SKM-1 (cell line): Measurements from ENCODE around the gene LINC00632.
"Not testable (repeated sequence)": the region's sequence is repeated elsewhere in the genome, so short reads cannot be mapped to it uniquely, and the experiment has no call there.

ENCODE experiments used
- DNase-seq: peaks from one replicate; lab custom pipeline; 2025; ENCODE audit not compliant: unreplicated experiment; lab: John Stamatoyannopoulos, UW

Gene LINC00632

DNA sequence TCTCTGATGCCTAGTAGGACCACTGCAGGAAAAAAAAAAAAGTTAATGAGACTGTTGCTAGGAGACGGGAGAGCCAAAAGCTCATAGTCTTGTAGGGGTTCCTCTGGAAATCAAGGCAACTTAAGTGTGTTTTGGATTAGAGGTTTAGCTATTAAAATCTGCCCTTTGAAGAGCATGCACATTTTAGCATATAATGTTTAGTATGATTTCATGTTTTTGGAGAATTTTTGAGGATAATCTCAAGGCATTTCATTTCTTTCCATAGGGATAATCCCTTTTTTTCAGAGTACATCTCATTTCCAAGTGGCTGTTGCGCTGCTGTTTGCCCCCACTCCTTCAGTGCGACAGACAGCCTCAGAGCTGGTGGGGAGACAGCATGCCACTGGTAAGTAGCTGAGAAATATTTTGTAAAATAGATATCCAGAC, at the start of gene LINC00632:
TSS of gene LINC00632 (plus strand) at position 339 of the 426 bp plus-strand sequence.
- no peak for DNase-seq

DNA sequence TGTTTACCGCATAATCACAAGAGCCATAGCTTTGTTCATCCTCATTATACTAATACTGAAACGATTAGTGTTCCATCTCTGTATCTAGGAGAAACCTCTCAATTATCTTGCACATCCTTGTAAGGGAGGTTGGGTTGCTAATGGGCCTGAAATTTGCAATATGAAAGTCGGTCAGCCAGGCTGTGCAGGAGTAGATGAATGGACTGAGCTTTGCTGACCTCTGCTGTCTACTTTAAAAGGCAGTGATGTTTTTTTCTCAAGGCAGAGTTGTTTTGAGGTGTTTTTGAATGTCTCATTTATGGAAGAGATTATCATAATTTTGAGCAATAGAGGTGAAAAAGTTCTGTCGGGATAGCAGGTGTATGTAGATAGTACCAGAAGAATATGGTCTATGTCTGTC, 47.9 kb upstream of the LINC00632 start:
- DNase-seq: no peak

DNA sequence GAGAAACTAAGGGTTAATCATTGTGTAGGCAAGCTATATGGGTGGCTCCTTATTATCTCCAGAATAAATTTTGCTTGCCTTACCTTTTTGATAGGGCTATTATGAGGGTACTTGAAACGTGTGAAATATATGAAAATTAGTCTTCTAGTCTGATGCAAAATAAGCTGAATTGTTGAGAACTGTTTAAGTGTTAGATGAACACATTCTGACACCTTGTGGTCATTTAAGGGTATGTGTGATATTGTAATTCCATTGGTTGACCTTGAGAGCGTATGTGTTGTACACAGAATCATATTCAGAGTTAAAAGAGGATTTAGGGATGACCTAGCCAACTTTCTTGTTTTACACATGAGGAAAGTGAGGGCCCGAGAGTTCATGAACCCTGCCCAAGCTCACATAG, 44.6 kb upstream of the LINC00632 start:
- peak; percentile 9 for DNase-seq

DNA sequence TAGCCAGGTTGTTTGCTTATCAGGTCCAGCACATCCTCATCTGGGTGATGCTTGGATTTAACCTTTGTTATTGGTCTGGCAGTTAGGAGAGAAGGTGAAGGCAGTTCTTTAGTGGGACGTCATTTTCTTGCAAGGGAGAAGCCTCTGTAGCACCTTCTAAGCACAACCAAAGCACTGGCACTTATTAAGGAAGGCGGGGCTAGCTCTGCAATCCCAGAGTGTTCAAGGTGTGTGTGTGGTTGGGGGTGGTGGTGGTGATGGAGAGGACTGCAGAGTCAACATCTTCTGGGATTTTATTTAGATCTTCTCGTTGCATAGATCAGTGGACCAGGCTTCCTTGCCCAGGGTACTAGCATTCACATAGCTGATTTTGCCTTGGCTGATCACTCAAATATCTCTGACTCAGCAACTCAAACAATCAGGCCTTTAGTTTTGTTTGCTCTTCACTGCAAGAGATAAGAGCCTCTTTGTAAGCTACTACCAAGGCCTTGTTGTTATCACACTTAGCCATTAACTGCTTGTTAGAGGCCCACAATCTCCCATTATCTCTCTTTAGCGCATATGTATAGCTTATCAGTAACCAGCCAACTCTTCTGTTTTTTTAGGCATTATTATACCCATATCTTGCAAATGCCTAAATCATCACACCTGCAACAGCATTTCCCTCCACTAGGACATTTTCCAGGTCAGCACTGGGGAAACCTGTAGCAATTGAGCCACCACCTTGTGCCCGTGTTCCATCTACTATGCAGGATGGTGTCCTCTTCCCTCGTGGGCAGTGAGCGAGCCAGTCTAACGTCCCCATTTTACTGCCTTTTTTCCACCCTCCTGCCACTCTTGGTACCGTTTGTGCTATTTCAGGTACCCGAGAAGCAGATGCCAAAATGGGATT, 36.5 kb upstream of the LINC00632 start:
- no peak for DNase-seq

DNA sequence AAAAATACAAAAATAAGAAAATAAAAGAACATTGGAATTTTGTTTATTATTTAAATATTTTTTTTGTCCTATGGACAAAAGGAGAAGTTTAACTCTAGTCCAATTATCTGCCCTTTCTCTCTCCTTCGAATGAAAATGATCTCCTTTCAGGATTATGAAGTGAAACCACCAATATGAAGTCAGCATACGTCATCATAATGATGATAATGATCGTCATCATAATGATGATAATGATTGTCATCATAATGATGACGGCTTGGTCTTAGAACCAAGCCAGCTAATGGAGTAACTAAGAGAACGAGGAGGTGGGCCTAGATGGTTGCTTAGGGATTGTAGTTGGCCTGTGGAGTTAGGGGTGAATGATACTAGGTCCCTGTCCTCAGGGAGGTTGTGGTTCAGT, 21.9 kb upstream of the LINC00632 start:
- no peak for DNase-seq

DNA sequence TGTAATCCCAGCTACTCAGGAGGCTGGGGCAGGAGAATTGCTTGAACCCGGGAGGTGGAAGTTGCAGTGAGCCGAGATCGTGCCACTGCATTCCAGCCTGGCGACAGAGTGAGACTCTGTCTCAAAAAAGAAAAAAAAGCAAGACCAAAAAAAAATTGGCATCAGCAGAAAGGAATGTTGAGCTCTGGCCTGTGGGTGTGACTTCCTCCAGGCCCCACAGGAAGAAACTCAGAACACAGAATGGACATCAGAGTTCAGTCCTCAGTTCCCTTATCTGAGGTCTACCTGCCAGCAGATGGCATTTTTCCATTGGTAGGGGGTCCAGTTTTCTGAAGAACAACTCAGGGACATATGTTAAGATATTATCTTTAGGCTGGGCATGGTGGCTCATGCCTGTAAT, 18.0 kb upstream of the LINC00632 start:
- not testable (repeated sequence) for DNase-seq

DNA sequence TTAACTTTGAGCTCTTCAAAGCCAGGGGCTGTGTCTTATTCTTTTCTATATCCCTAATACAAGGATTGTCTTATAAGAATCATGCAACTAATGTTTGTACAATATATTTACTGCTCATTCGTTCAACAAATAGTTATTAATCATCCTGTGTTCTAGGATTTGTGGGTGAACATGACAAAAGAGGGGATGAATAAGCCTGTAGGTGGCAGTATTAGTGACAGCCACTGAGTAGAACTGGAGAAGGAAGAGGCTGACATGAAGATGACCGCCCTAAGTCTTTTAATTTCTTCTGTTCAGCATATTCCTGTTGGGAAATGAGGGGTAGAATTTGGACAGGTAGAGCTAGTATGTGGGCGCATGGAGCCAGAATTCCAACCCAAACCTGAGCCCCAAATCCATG, 11.9 kb upstream of the LINC00632 start:
- DNase-seq: no peak

DNA sequence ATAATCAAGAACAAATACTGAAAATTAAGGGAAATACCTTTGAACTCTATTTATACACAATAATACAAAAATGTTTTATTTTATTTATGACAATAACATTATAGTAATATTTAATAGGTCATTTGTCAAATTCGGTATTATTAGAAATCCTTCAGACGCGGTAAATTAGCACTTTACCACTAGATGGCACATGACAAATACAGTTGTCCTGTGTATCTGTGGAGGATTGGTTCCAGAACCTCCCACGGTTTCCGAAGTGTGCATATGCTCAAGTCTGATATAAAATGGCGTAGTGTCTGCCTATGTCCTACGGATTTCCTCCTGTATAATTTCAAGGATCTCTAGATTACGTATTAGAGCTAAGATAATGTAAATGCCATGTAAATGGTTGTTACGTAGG, 8.1 kb upstream of the LINC00632 start:
- DNase-seq: no peak

DNA sequence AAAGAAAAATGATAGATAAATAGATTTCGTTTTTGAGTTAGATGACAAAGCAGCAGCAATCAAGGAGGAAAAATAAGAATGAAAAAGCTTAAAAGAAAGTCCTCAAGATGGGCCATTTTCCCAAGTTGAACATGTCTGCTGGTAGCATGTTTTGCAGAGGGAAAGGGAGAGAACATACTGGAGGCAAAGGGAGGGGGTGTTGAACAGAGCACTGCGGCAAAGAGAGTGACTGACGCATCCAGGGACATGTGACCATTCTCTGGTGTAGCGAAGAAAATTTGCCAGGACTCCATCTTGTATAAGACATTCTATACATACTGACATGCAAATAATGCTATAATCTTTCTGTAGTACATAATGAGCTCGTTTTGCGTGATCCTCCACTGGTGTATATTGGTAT, 1.2 kb downstream of the LINC00632 start:
- no peak for DNase-seq

DNA sequence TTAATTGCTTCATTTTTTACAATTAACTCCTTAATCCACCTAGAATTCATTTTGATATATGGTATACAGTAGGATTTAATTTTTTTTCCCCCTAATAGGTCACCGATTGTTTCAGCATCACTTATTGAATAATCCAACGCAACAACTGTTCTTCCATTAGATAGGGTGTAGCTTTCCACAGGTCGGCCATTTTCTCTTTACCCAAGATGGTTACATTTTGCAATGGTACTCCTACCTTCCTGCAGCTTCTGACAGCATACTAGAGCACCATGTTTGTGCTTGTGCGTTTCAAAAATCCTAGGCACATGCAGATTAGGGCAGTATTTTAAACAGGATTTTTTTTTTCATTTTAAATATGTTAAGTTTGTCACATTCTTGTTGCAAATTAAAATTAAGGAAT, 2.3 kb downstream of the LINC00632 start:
- no peak for DNase-seq

DNA sequence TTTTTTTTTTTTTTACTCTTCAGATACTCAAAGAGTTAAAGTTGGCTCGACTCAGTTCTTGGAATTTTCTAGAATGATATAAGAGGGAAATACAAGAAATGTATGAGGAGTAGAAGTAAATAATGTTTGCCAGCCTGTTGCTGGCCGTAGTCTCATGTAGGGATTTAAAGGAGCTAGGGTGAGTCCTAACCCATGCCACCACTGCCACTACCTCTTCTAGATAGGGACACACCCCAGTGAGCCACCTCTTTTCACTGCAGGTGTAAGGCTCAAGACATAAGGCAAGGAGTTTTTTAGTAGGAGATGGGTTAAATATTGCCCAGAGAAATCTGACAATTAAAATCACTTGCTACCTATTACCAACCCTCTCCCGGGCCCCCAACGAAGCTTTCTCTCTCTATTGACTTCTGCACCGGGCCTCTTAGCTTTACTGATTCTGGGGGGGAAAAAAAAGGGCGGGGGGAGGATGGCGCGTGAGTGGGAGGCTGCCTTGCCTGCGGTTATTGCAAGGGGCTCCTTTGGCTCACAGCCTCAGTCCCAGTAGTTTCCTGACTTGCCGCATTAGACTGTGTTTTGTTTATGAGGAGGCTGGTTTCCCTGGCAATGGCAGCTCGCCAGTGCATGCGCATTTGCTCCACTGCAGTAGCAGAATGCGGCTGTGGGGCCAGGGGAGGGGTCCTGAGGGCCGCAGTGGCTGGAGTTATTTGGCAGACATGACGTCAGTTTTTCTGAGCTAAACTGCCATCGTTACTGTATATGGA, 3.0 kb downstream of the LINC00632 start:
- no peak for DNase-seq

DNA sequence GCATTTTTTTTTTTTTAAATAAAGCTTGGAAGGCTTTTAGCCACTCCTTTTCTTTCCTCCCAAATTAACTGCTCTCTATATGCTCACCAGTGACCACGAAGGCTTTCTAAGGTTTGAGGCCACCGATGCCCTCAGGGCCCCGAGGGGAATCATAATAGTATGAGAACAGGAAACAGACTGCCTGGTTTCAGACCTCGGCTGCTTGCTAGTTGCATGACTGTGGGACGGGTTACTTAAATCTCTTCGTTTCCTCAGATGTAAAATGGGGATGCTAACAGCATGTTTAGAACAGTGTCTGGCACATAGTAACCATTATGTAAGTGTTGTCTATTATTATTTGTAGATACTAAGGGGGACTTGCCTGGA, 3.6 kb downstream of the LINC00632 start:
- no peak for DNase-seq

DNA sequence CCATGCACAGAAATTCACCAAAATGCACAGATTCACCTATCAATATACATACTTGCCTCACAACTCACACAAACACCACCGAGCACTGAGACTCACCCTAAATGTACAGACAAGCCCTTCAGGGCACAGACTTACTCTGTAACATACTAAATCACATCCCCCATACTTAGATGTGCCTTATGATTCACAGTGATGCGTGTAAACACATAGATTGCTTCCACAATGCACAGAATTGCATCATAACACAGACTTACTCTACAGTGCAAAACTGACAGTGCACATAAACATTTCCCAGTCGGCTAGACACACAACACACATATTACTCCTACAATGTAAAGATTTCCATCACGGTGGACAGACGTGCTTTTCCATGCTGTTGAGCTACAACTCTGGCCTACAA, 6.2 kb downstream of the LINC00632 start:
- no peak for DNase-seq

DNA sequence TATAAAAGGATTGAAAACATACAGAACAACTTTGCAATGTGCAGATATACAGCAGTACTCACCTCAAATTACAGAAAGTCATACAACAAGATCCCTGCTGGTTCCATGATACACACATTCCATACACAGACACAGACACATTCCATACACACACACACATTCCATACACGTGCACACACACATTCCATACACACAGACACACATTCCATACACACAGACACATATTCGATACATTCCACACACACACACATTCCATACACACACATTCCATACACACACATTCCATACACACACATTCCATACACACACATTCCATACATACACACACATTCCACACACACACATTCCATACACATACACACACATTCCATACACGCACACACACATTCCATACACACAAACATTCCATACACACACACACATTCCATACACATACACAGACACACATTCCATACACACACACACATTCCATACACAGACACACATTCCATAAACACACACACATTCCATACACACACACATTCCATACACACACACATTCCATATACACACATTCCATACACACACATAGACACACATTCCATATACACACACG, 13.7 kb downstream of the LINC00632 start:
- DNase-seq: no peak

DNA sequence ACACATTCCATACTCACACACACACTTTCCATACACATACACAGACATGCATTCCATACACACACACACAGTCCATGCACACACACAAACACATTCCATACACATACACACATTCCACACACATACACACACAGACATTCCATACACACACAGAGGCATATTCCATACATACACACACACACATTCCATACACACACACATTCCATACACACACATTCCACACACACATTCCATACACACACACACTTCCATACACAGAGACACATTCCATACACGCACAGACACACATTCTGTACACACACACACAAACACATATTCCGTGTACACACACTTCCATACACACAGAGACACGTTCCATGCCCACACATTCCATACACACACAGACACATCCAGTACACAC, 14.8 kb downstream of the LINC00632 start:
- DNase-seq: no peak

DNA sequence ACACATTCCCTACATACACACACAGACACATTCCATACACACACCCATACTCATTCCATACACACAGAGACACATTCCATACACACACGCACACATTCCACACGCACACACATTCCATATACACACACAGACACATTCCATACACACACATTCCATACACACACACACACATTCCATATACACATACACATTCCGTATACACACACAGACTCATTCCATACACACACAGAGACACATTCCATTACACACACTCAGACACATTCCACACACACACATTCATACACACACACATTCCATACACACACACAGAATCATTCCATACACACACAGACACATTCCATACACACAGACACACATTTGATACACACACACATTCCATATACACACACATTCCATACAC, 15.2 kb downstream of the LINC00632 start:
- no peak for DNase-seq

DNA sequence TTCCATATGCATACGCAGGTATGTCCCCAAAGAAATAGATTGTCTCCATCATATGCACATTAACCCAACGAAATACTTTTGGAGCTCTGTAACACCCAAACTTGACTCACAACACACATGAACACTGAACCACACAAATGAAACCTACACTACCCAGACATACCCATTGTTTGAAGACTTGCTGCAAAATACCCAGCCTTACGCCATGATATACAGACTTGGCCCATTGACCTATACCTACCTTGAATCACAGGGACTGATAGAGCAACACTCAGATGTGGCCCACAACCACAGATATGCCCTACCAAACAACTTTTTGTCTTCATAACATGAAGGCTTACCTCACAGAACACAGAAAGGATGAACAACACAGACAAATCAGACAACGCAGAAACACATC, 15.9 kb downstream of the LINC00632 start:
- DNase-seq: no peak

DNA sequence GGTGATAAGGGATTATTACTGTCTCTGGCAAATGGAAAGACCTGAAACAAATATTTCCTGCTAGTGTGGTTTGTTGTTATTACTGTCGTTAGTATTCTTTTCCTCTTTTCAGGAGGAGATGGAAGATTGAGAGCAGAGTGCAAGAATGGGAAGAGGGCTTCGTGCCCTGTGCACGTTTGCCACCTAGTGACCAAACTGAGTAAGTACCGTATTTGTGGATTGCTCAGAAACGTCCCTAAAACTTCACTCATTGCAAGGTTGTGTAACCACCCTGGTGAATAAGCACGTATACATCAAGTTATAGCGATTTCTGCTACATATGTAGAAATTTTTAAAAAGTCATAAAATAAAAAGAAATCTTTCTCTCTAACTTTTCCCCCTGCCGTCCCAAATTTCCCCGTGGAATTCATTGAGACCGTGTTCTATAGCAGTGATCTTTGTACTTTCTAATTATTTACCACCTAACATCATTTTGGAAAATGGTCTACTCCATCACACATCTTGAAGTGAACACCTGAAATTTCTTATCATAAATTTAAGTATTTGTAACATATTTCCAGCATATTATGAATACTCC, 24.3 kb downstream of the LINC00632 start:
- DNase-seq: peak; percentile 17

DNA sequence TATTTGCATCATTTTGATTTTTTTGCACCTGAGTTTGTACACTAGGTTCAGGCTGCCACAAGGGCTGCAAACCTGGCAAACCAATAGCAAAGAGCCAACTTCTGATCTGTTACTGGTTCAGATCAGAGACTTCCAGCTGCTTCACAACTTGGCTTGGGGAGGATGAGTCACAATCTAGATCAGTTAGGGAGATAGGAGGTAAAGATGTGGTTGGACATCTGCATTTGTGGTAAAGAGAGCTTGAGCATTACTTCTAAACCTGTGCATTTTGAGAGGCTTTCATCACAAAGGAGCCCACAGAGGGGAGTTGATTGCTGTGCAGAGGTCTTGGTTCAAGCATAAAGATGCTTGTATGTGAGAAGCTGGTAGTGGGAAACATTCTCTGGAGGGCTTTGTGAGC, 34.5 kb downstream of the LINC00632 start:
- no peak for DNase-seq

DNA sequence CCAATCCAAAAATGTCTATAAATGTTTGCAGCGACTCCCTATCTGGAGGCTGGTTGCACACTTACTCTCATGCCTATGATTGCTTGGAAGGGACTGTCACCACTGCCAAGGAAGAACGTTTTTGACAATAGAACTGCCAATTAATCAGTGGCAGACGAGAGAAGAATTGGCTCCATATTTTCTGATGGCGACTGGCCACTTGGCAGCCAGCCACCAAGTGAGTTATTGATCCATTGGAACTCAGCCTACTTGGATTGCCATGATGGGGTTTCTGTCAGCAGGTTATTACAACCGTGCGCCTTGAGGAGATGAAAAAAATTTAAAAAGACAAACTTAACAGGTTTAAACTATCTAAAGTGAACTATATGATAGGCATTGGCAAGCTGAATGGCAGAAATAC, 47.4 kb downstream of the LINC00632 start:
- DNase-seq: no peak

DNA sequence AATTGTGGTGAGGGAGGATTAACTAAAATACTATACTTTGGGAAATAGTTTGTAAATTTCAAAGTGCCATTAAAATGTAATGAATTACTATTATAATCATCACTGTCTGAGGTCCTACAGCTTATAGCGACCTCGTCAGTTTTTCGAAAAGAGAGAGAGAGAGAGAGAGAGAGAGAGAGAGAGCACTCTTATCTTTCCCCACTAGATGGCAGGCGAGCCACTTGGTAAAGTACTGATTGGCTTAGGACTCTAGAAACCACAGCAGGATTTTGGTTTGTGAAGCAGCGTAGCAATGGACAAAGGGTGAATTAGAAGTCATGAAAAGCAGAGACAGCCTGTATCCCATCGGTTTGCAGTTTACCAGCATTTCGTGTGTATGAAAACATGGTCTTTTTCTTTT, 52.5 kb downstream of the LINC00632 start:
- DNase-seq: peak; percentile 11
